Ascending aorta (tissue), 2 donors: ENCODE results near the gene DKK3. TPM values are rescaled to one million over a fixed set of nuclear protein-coding genes. Genes with fewer than 3 reads are reported as not detected.

Source experiments
- DNase-seq, 2 donors: peaks; one replicate each; pipeline ENCODE4 v3.0.0-alpha.2; 2019; ENCODE audit warnings: low spot score in 2 of 2
- H3K27ac ChIP-seq, 2 donors: fragments of 200-600 bp; sonication (generic); one replicate each; pipeline ENCODE4 v1.5.1; 2016 to 2017; ENCODE audit warnings: mild to moderate bottlenecking in 1 of 2
- H3K27me3 ChIP-seq: fragments of 200-600 bp; sonication (generic); one replicate; pipeline ENCODE4 v1.5.1; 2017
- H3K36me3 ChIP-seq, 2 donors: fragments of 200-600 bp; sonication (generic); one replicate each; pipeline ENCODE4 v1.5.1; 2016
- H3K4me1 ChIP-seq, 2 donors: fragments of 200-600 bp; sonication (generic); one replicate each; pipeline ENCODE4 v1.5.1; 2016 to 2017; ENCODE audit warnings: mild to moderate bottlenecking in 1 of 2
- H3K4me3 ChIP-seq, 2 donors: fragments of 200-600 bp; sonication (generic); one replicate each; pipeline ENCODE4 v1.5.1; 2016 to 2017; ENCODE audit warnings: mild to moderate bottlenecking in 1 of 2
- H3K9me3 ChIP-seq, 2 donors: fragments of 200-600 bp; sonication (generic); one replicate each; pipeline ENCODE4 v1.5.1; 2016
- CTCF ChIP-seq, 3 experiments: fragments of 200-600 bp in 2 of 3; fragments of 450-650 bp in 1 of 3; sonication (generic) in 2 of 3; IDR thresholded peaks; one replicate each; pipeline ENCODE4 v1.5.1; 2016 to 2019; ENCODE audit warnings: antibody characterized with exemption in 3 of 3, mild to moderate bottlenecking in 1 of 3, moderate library complexity in 1 of 3
- intact Hi-C: fragments of 100-400 bp; cut with DNase I; formaldehyde crosslinking; loops from one replicate; pipeline ENCODE4 v1.15.1; 2023
- total RNA-seq: library from RNA; depleted of rRNA; stranded (reverse); fragments of >200 nt; gene quantifications from one replicate; pipeline ENCODE4 v1.1.0, GENCODE V29; 2016

The DKK3 gene
- total RNA-seq, 1 donor from 2014 or later: 433 TPM

- TF ChIP-seq CTCF (IDR thresholded peaks at IDR 0.05): no peak
- H3K36me3 ChIP-seq: no peaks in the 10 kb centered on the region
- no peaks in the 10 kb centered on the region for H3K9me3 ChIP-seq
- H3K4me3 ChIP-seq: peak overlapping the region in 1 of 2 donors; percentile 17
- peak overlapping the region; percentile 81 to 83 for H3K27ac ChIP-seq
- H3K4me1 ChIP-seq: peaks cover 43 to 89% of the 10 kb centered on the region in 2 donors
- peak in 1 of 2 donors; percentile 66 for DNase-seq
- intact Hi-C loops: loop anchor here (2.0 to 10.0 kb wide), 3 partner anchors 32 to 308 kb away; partner anchors contain the start of gene DKK3
- no peaks in the 10 kb centered on the region for H3K27me3 ChIP-seq
Observed at GRCh38 chr11:11976481-11977127, 31.8 kb downstream of the DKK3 start.

GRCh38 chr11:11975201-11976092 is 33.0 kb downstream of the DKK3 start:
- Histone ChIP-seq H3K27me3 (no peaks in the 10 kb centered on the region), H3K4me3 (no peak overlapping the region), H3K4me1 (peaks cover 43 to 87% of the 10 kb centered on the region in 2 donors), H3K27ac (peak overlapping the region; percentile 81 to 83), H3K9me3 (no peaks in the 10 kb centered on the region), H3K36me3 (no peaks in the 10 kb centered on the region)
- peak in 1 of 2 donors; percentile 62 for DNase-seq
- TF ChIP-seq CTCF (IDR thresholded peaks at IDR 0.05): no peak
- intact Hi-C loops: loop anchor here (2.0 to 10.0 kb wide), 3 partner anchors 33 to 309 kb away; partner anchors contain the start of gene DKK3

- no peak overlapping the region for H3K4me3 ChIP-seq
- intact Hi-C loops: loop anchor here (1.0 to 10.0 kb wide), 2 partner anchors 70 to 311 kb away; no protein-coding TSS in a partner anchor
- H3K36me3 ChIP-seq: no peaks in the 10 kb centered on the region
- peaks cover 36 to 86% of the 10 kb centered on the region in 2 donors for H3K4me1 ChIP-seq
- no peaks in the 10 kb centered on the region for H3K27me3 ChIP-seq
- DNase-seq: no peak
- peak overlapping the region; percentile 81 to 83 for H3K27ac ChIP-seq
- H3K9me3 ChIP-seq: no peaks in the 10 kb centered on the region
- TF ChIP-seq CTCF (IDR thresholded peaks at IDR 0.05): no peak
Observed at GRCh38 chr11:11973866-11974265, 34.6 kb downstream of the DKK3 start.

- peak; percentile 55 to 92 for DNase-seq
- Histone ChIP-seq H3K4me1 (peaks cover 36 to 81% of the 10 kb centered on the region in 2 donors), H3K27ac (peak overlapping the region; percentile 81 to 83), H3K27me3 (no peaks in the 10 kb centered on the region), H3K36me3 (peaks cover 0 to under 1% of the 10 kb centered on the region in 2 donors), H3K4me3 (no peak overlapping the region), H3K9me3 (no peaks in the 10 kb centered on the region)
- intact Hi-C loops: loop anchor here (1.0 to 10.0 kb wide), 2 partner anchors 71 to 311 kb away; no protein-coding TSS in a partner anchor
- TF ChIP-seq CTCF (IDR thresholded peaks at IDR 0.05): no peak
Observed at GRCh38 chr11:11973361-11973800, 35.0 kb downstream of the DKK3 start.

- Histone ChIP-seq H3K9me3 (no peaks in the 10 kb centered on the region), H3K4me1 (peaks cover 36 to 76% of the 10 kb centered on the region in 2 donors), H3K4me3 (no peak overlapping the region), H3K27me3 (no peaks in the 10 kb centered on the region), H3K36me3 (peaks cover 0 to 6% of the 10 kb centered on the region in 2 donors), H3K27ac (peak overlapping the region; percentile 81 to 83)
- no peak for TF ChIP-seq CTCF (IDR thresholded peaks at IDR 0.05)
- no peak for DNase-seq
- intact Hi-C loops: loop anchor here (1.0 to 10.0 kb wide), 2 partner anchors 71 to 312 kb away; no protein-coding TSS in a partner anchor
Observed at GRCh38 chr11:11972730-11973341, 35.6 kb downstream of the DKK3 start.
